ENCODE data around the gene TBL1X.

Gene TBL1X

GRCh38 chrX:9501362-9501761, 36.5 kb downstream of the TBL1X start:
- in situ Hi-C loops (cut with MboI; ENCODE audit: low sequenced_read_pairs, unreplicated experiment): no loop called here
- no peak for TF ChIP-seq CTCF (IDR thresholded peaks at IDR 0.05; ENCODE audit: borderline replicate concordance, control extremely low read depth, extremely low read depth, insufficient read depth, missing control alignments)
- no peak for DNase-seq (ENCODE audit: low spot score)

- DNase-seq (ENCODE audit: low spot score): no peak
- no peak for TF ChIP-seq CTCF (IDR thresholded peaks at IDR 0.05; ENCODE audit: borderline replicate concordance, control extremely low read depth, extremely low read depth, insufficient read depth, missing control alignments)
- in situ Hi-C loops (cut with MboI; ENCODE audit: low sequenced_read_pairs, unreplicated experiment): no loop called here
Observed at GRCh38 chrX:9503261-9503660, 38.4 kb downstream of the TBL1X start.

GRCh38 chrX:9510366-9510765, 45.5 kb downstream of the TBL1X start:
- no peak for DNase-seq (ENCODE audit: low spot score)
- in situ Hi-C loops (cut with MboI; ENCODE audit: low sequenced_read_pairs, unreplicated experiment): no loop called here
- no peak for TF ChIP-seq CTCF (IDR thresholded peaks at IDR 0.05; ENCODE audit: borderline replicate concordance, control extremely low read depth, extremely low read depth, insufficient read depth, missing control alignments)

GRCh38 chrX:9510980-9511379, 46.1 kb downstream of the TBL1X start:
- no peak for TF ChIP-seq CTCF (IDR thresholded peaks at IDR 0.05; ENCODE audit: borderline replicate concordance, control extremely low read depth, extremely low read depth, insufficient read depth, missing control alignments)
- no peak for DNase-seq (ENCODE audit: low spot score)

DNA sequence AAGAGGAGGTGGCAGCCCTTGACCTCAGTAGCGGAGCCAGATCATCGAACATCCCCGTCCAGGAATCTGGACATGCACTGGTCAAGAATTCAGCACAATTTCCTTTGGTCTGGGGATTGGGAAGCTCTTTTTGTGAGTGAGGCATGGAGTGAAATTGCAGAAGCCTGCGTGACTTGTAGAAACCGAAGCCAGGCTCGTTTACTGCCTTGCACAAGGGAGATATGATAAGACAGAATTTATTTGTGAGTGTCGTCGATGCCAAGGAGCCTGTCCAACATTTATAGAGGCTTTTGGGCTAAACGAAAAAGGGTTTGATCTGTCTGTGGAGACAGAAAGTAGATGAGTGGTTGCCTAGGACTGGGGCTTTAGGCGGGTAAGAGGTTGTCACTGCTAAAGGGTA, 50.6 kb downstream of the TBL1X start:
- in situ Hi-C loops (cut with MboI; ENCODE audit: low sequenced_read_pairs, unreplicated experiment): no loop called here

More at GRCh38 chrX:9510980-9511379, 46.1 kb downstream of the TBL1X start:
- in situ Hi-C loops (cut with MboI; ENCODE audit: low sequenced_read_pairs, unreplicated experiment): no loop called here

GRCh38 chrX:9515973-9516538, 51.2 kb downstream of the TBL1X start:
- no peak for DNase-seq (ENCODE audit: low spot score)
- in situ Hi-C loops (cut with MboI; ENCODE audit: low sequenced_read_pairs, unreplicated experiment): no loop called here

More for the DNA sequence above, 50.6 kb downstream of the TBL1X start:
- no peak for DNase-seq (ENCODE audit: low spot score)
- TF ChIP-seq CTCF (IDR thresholded peaks at IDR 0.05; ENCODE audit: borderline replicate concordance, control extremely low read depth, extremely low read depth, insufficient read depth, missing control alignments): no peak

More at GRCh38 chrX:9515973-9516538, 51.2 kb downstream of the TBL1X start:
- TF ChIP-seq CTCF (IDR thresholded peaks at IDR 0.05; ENCODE audit: borderline replicate concordance, control extremely low read depth, extremely low read depth, insufficient read depth, missing control alignments): no peak
